Measurements from ENCODE around the gene SMIM12.

SMIM12 gene

DNA sequence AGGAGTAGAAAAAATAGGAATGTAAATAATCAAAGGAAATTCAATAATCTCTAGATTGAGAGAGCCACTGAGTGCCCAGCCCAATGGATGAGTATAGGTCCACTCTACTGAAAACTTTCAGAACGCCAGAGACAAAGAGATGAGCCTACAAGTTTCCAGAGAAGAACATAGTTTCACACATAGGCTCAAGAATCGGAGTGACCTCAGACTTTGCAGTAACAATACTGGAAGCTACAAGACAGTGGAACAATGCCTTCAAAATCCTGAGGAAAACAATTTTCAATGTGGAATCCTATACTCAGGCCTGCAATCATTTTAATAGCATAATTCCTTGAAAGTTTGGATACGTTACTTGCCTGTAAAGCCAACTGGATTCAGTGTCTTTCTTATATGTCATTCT, 55.8 kb downstream of the SMIM12 start:
- no peaks in the 10 kb centered on the region for H3K4me1 ChIP-seq (ENCODE audit: control insufficient read depth, insufficient read depth, low read length)
- H3K27me3 ChIP-seq (ENCODE audit: control insufficient read depth, insufficient read depth, low read length), result no peaks in the 10 kb centered on the region
- no peak overlapping the region for H3K4me3 ChIP-seq (ENCODE audit: low read length)
- H3K9ac ChIP-seq (ENCODE audit: low read length), result no peak overlapping the region
- no peak overlapping the region for H3K27ac ChIP-seq (ENCODE audit: low read depth, low read length)
- H3K36me3 ChIP-seq (ENCODE audit: control insufficient read depth, insufficient read depth, low read length), result no peaks in the 10 kb centered on the region

Data from rectal smooth muscle tissue (tissue), 1 donor.